ENCODE results near the gene LGALS9B.
"Not testable (repeated sequence)": the region's sequence is repeated elsewhere in the genome, so short reads cannot be mapped to it uniquely, and the experiment has no call there.

LGALS9B gene

DNA sequence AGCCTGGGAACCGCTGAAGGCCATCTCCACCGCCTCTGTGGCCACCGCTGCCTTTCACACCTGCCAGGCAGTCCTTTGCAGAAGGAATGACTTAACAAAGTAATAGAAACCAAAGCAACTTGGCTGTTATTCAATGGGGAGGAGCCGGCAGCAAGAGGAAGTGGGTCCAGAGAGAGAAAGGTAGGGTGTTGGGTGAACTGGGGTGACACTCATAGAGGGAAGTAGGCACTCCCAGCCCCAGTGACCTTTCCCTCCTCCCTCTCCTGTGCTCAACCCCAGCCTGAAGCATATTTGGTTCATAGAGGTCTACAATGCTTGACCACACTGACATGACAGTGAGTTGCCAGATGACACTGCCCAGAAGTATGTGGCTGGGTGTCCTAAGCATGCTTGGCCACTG lies at the start of gene LGALS9B:
TSS of gene LGALS9B (minus strand) at position 93 of the 400 bp plus-strand sequence. CDS start at position 24, 69 bp downstream.
- DNase-seq (ENCODE audit: low read depth, low spot score); H3K27ac ChIP-seq: not testable (repeated sequence)

DNA sequence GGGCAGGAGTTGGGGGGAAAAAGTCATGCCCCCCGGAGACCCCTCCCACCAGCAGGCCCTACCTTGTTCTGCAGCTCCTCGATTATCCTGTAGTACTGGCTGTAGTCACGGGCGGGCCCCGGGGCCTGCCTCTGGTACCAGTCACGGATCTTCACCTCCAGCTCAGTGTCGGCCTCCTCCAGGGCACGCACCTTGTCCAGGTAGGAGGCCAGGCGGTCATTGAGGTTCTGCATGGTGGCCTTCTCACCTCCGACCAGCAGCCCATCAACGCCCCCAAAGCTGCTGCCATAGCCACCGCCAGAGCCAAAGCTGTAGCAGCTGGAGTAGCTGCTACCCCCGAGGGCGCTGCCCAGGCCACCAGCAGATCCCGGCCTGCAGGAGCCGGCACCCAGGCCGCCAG lies 49.6 kb upstream of the LGALS9B start:
- not testable (repeated sequence) for H3K27ac ChIP-seq; DNase-seq (ENCODE audit: low read depth, low spot score)

DNA sequence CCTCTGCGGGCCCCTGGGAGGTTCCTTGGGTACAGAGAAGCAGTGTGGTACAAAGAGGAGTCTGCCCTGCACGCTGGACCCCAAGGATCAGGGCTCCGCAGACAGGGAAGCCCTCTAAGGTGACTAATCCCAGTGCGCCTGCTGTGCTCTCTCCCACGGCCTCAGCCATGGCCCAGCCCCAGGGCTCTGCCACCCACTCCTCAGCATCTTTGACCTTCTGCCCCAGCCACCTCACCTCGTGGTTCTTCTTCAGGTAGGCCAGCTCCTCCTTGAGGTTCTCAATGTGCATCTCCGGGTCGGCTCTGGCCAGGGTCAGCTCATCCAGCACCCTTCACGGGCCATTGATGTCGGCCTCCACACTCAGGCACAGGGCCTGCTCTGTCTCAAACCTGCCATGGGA lies 47.8 kb upstream of the LGALS9B start:
- H3K27ac ChIP-seq; DNase-seq (ENCODE audit: low read depth, low spot score): not testable (repeated sequence)

DNA sequence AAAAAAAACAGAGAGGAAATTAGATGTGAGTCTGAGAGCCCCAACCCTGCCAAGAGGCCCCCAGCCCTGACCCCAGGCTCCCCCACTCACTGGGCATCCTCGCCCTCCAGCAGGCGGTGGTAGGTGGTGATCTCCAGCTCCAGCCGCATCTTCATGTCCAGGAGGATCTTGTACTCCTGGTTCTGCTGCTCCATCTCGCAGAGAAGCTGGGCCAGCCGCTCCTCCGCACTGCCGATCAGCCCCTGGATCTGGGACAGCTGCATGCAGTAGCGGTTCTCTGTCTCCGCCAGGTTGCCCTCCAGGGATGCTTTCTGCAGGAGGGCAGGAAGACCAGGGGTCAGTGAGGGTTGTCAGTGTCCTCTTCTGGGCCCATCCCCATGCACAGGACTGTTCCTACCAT lies 46.2 kb upstream of the LGALS9B start:
- not testable (repeated sequence) for DNase-seq (ENCODE audit: low read depth, low spot score); H3K27ac ChIP-seq

DNA sequence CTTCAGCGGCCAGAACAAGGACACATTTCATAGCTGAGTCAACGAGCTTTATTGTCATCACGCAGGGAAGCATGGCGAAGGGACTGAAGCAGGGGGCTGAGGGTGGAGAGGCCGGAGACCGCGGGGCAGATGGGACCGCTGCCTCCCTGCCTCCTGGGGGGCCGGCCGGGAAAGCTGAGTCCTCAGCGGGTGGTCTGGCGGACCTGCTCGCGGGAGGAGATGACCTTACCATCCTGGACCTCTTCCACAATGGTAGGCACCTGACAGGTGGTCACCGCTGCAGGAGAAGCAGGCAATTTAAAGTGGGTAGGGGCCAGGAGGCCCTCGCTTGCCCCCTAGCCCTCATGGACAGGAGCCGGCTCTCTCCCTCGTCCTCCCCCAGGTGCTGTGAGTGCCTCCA lies 45.0 kb upstream of the LGALS9B start:
- not testable (repeated sequence) for DNase-seq (ENCODE audit: low read depth, low spot score); H3K27ac ChIP-seq

DNA sequence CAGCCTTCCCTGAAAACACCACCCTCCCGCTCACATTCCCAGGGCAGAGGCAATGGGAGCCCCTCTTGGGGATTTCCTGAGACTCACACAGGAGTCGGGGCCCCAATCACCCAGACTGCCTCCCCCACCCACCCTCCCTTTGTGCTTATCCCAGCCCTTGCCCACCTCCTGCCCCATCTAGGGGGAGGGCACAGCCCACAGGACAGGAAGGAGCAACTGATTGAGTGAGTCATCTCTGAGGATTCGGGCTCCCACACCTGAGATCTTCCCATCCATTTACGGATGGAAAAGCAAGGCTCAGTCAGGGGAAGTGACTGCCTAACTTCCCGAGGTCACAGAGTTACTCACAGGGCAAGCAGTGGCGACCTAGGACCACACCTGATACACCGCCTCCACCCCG lies 44.4 kb upstream of the LGALS9B start:
- not testable (repeated sequence) for DNase-seq (ENCODE audit: low read depth, low spot score); H3K27ac ChIP-seq

DNA sequence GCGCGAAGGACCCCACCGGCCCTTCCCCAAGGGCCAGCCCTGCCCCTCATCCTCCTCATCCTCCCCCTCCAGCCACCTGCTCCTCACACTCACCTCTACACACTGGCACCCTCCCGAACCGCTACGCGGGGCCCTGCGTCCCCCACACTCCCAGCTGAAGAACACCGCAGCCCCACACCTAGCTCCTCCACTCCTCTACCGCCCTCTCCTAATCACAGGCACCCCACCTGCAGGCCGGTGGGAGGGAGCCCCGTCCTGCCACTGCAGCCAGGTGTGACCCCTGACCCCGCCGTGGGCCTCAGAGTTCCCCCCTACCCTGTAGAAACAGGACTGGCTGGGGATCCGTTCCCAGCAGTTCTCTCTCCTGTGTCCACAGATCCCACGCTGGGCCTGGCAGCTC lies 38.0 kb upstream of the LGALS9B start:
- H3K27ac ChIP-seq; DNase-seq (ENCODE audit: low read depth, low spot score): not testable (repeated sequence)

DNA sequence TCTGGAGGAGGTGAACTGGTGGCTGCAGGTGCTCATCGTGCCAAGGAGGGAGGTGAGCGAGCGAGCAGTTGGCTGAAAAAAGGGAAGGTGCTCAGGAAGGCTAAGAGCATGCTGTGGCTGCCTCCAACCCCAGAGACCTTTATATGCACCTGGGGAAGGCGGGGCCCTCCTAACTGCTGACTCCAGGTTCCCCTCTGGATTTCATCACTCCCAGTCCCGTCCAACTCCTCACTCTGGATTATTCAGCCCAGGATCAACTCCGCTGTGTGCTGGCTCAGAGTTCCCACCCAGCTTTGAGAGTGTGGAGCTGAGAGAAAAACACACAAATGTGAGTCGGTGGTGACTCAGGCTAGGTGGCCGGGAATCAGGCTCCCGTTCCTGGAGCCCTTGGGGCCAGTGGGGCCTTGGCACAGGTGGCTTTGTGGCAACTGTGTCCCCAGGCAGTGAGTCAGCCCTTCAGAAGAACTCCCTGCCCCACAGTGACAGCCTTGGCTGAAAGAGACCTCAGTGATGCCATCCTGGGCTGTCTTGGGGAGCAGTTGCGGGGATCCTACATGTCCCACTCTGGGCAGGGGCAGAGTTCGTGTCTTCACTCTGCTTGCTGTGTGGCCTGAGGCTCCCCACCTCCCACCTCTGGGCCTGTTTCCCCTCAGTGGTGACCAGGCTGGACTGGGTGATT lies 37.2 kb upstream of the LGALS9B start:
- not testable (repeated sequence) for DNase-seq (ENCODE audit: low read depth, low spot score); H3K27ac ChIP-seq

DNA sequence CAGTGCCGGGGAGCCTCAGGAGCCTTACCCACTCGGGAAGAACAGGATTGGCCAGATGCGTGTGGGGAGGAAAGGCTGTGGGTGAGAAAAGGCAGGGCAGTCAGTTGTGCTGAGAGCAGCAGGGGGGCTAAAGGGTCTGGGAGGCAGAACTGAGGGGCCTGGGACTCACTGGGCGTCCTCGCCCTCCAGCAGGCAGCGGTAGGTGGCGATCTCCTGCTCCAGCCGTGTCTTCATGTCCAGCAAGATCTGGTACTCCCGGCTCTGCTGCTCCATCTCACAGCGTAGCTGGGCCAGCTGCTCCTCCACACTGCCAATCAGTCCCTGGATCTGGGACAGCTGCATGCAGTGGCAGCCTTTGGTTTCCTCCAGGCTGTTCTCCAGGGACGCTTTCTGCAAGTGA lies 34.6 kb upstream of the LGALS9B start:
- not testable (repeated sequence) for H3K27ac ChIP-seq; DNase-seq (ENCODE audit: low read depth, low spot score)

DNA sequence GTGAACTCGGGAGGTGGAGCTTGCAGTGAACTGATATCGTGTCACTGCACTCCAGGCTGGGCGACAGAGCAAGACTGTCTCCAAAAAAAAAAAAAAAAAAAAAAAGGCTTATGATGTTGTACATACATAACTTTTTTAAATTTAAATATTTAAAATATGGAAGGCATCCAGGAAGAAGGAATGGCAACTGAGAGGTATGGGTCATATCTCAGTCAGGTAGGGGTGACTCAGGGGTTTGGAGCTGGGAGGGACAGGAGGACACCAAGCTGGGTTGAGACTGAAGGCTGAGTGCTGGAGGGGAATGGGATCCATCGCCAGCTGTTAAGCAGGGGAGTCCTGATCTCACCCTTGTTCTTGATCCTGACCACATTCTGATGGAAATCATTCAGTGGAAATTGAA lies 33.0 kb upstream of the LGALS9B start:
- H3K27ac ChIP-seq; DNase-seq (ENCODE audit: low read depth, low spot score): not testable (repeated sequence)

DNA sequence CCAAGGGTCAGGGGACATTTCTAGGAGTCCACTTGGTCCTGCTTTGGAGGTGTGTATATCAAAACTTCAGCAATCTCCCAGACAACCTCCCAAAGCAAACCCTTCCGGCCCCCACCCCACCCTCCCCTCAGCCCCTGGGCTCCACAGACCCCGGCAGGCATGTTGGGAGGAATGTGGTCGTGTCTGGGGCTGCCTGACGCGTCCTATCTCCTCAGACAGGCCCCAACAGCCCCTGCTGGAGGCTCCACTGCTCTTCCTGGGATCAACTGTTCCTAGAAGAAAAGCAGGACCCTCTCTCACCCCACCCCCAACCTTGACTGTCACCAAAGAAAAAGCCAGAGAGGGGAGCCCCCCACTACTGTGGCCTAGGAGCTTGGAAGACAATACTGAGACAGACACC lies 28.1 kb upstream of the LGALS9B start:
- DNase-seq (ENCODE audit: low read depth, low spot score): not testable (repeated sequence)

DNA sequence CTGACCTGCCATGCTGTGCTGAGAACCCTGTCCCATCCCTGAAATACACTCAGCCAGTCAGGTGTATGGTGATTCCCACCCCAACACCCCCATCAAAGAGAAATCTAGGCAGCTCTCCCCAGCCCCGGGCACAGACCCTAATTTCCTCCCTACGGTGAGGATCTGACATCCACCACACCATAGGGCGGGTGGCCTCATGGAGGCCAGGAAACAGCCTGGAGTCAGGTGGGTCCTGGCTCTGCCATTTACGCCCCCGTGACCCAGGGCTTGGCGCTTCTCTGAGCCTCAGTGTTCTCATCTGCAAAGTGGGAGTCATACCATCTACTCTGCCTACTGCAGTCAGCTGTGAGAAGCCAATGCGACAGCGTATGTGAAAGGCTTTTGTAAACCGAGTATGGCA lies 27.4 kb upstream of the LGALS9B start:
- H3K27ac ChIP-seq; DNase-seq (ENCODE audit: low read depth, low spot score): not testable (repeated sequence)

More for the DNA sequence above, 28.1 kb upstream of the LGALS9B start:
- H3K27ac ChIP-seq: not testable (repeated sequence)

DNA sequence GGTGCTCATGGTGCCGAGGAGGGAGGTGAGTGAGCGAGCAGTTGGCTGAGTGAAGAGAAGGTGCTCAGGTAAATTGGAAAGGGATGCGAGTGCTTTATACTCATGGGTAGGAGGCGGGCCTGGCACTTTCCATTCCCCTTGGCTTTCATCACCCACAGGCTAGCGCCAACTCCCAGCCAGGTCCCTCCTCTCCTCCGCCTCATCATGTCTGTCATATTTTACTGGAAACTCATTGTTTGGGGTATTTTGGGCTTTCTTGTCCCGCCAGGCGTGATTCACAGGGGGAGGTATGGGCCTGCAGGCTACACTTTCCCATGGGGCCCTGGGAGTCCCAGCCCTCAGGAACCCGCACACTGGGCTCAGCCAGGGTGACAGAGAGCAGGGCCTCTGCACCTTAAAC lies 26.8 kb upstream of the LGALS9B start:
- H3K27ac ChIP-seq; DNase-seq (ENCODE audit: low read depth, low spot score): not testable (repeated sequence)

DNA sequence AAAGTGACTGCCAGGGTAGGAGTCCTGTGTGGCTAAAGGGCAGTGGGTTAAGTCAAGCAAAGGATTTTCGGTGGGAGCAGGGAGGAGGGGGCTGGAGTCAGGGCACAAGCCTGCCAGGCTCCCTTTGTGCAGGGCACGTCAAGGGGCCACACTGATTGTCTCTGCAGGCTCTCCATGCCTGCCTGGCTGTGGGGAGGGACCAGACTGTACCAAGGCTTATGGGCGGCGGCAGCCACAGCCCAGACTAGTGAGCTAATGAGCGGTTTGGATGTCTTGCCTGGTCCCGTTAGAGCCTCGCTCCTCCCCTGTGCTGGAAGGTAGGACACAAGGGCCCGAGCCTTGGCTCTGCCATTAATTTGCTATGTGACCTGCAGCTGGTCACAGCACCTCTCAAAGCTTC lies 25.6 kb upstream of the LGALS9B start:
- H3K27ac ChIP-seq; DNase-seq (ENCODE audit: low read depth, low spot score): not testable (repeated sequence)

DNA sequence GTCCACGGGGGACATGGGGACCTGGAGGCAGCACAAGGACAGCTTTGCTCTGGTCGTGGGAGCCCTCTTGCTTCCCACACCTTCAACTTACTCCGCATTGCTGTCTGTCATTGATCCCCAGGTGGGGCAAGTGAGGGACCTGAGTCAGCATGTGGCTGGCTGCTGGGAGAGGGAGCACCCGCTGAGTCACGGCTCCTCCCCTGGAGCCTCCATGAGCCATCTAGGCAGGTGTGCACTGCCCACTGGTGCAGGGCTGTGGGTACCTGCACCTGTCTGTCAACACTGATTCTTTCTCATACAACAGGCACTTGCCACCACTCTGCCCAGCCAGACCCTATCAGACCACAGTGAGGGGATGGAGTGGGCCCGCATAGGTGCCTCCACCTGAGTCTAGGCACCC lies 24.8 kb upstream of the LGALS9B start:
- DNase-seq (ENCODE audit: low read depth, low spot score); H3K27ac ChIP-seq: not testable (repeated sequence)

DNA sequence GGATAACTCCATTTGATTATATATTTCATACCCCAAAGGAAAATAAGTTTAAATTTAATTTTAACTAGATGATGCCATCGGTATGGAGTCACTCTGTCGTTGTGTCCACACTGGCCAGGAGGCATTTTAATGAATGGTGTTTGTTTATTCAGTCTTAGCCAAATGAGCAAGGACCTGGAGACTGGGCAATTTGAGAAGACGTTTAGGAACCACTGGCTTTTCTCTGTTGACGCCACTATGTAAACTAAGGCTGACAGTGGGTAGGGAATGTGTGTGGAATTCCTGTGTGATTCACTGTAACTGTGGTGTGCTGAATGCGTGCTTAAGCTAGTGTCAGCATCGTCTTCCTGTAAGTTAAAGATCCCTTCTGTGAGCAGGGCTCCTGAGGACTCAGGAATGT lies 17.6 kb upstream of the LGALS9B start:
- not testable (repeated sequence) for DNase-seq (ENCODE audit: low read depth, low spot score); H3K27ac ChIP-seq

DNA sequence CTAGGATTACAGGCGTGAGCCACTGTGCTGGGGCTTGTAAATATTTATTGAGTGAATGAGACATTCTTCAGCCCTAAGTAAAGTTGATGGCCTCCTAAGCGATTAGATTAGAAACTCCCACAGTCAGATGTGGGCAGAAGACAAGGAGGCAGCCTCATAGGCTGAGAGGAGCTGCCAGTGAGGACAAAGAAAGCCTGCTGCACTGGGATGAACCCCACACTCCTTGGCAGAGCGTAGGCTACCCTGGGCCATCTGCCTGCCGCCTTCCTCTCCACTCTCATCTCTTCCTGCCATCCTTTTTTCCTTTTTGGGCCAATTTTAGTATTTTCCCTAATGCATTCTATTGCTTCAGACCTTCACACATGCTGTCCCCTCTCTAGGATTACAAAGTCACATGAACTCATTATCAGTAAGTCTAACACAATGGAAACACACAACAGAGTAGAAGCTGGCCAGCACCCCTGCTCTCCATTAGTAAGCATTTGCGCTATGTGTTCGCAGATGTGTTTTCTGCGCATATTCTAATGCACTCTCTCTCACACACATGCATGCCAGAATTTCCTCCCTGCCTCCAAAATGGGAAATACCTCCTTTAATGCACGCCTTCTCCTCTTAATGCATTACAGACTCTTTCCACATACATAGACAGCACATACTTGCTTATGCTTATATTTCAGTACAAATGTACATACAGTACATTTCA lies 12.7 kb upstream of the LGALS9B start:
- DNase-seq (ENCODE audit: low read depth, low spot score); H3K27ac ChIP-seq: not testable (repeated sequence)

DNA sequence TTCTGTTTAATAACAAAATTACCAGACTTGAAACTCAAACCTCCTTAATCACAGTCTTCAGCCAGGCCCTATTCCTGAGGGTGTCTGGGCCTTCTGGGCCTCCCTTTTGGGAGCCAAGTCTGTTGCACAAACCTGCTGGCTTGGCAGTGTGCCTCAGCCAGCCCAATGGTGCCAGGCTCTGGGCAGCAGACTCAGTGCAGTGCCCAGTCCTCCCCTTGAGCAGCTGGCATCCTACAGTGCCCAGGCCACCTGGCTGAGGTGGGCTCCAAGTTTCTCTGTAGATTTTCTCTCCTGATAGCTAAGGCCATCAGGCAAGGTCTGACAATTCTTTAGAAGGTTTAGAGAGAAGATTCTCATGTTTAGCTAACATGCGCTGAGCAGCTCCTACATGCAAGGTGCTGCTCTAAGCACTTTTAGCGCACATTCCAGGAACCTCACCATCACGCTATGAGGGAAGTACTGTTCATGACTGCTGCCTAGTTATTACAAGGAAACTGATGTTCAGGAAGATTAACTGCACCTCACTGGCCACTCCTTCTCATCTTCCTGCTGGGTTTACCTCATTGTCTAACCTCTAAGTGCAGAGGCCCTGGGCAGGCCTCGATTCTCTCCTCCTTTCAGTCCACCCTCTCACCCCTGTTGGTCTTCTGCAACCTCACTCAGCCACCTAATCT lies 10.2 kb upstream of the LGALS9B start:
- H3K27ac ChIP-seq; DNase-seq (ENCODE audit: low read depth, low spot score): not testable (repeated sequence)

DNA sequence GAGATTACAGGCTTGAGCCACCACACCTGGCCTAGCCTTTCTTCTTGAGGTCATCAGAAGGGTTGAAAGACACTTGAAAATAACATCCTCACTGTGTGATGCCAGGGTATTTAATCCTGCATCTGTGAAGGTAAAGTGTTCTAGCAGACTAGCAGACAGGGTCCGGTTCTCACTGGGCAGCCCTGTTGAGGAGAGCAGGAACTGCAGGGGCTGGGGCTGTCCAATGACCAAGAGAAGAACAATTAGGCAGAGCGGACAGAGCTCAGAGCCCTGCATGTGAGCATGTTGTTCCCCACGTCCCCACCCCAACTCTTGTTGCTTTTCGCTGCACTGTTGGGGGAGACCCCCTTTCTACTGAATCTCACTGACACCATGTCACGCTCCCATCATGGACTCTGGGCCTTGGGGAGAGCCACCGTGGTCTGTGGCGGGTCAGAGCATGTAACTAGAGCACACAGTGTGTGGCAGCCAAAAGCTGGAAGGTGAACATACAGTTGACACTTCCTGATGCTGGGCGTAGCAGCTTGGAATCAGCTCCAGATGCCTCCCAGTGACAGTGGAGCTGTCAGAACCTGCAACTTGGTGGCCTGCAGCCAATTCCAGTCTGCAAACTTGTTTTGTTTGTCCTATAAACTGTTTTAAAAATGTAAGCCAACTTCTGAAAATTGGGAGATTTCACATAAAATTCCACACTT lies 7.9 kb upstream of the LGALS9B start:
- not testable (repeated sequence) for H3K27ac ChIP-seq; DNase-seq (ENCODE audit: low read depth, low spot score)

DNA sequence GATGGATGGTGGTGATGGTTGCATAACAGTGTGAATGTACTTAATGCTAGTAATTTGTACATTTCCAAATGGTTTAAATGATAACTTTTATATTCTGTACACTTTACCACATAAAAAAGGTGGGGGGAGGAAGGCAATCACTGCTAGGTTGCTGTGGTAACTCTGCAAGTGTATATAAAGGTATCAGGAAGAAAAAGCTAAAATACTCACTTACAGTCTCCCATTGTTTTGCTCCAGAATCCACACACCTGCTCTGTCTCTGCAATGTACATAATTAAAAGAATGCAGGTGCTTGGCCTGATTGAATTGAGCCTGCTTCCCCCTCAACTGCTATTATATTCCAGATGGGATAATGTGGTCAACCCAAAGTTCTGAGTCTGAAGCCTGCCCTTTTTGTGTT lies 6.7 kb upstream of the LGALS9B start:
- not testable (repeated sequence) for DNase-seq (ENCODE audit: low read depth, low spot score); H3K27ac ChIP-seq
